ENCODE results near the gene LTBP1.

- TF ChIP-seq, protein P1, sequence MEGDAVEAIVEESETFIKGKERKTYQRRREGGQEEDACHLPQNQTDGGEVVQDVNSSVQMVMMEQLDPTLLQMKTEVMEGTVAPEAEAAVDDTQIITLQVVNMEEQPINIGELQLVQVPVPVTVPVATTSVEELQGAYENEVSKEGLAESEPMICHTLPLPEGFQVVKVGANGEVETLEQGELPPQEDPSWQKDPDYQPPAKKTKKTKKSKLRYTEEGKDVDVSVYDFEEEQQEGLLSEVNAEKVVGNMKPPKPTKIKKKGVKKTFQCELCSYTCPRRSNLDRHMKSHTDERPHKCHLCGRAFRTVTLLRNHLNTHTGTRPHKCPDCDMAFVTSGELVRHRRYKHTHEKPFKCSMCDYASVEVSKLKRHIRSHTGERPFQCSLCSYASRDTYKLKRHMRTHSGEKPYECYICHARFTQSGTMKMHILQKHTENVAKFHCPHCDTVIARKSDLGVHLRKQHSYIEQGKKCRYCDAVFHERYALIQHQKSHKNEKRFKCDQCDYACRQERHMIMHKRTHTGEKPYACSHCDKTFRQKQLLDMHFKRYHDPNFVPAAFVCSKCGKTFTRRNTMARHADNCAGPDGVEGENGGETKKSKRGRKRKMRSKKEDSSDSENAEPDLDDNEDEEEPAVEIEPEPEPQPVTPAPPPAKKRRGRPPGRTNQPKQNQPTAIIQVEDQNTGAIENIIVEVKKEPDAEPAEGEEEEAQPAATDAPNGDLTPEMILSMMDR (conservative IDR thresholded peaks at IDR 0.05): no peak
- no peak for TF ChIP-seq EZH2 (IDR thresholded peaks at IDR 0.05; ENCODE audit: low read depth)
Observed at GRCh38 chr2:33250417-33251029, 303.8 kb downstream of the LTBP1 start.
